ENCODE measurements around the gene NCKAP5. TPM values are rescaled to one million over a fixed set of nuclear protein-coding genes. Genes with fewer than 3 reads are reported as not detected.

NCKAP5 gene
- total RNA-seq, 1 experiment from 2014 or later: not detected

- POLR2A ChIA-PET (ENCODE audit: unreplicated experiment): no interaction called here
- no peak for DNase-seq
- no peaks in the 10 kb centered on the region for H3K27me3 ChIP-seq (ENCODE audit: insufficient read depth, low read depth)
- TF ChIP-seq CTCF (conservative IDR thresholded peaks at IDR 0.05) (no peak), EZH2 (IDR thresholded peaks at IDR 0.05; ENCODE audit: low read depth) (no peak)
- no peak overlapping the region for H2AFZ ChIP-seq
- no peaks in the 10 kb centered on the region for H3F3A ChIP-seq (ENCODE audit: insufficient read depth, low read depth)
- no peak overlapping the region for H3K27ac ChIP-seq
- no peaks in the 10 kb centered on the region for H3K9me2 ChIP-seq (ENCODE audit: insufficient read depth)
- H3K4me3 ChIP-seq: no peak overlapping the region
- no peaks in the 10 kb centered on the region for H3K79me2 ChIP-seq (ENCODE audit: low read depth)
- no peaks in the 10 kb centered on the region for H4K20me1 ChIP-seq (ENCODE audit: insufficient read depth)
- intact Hi-C loops (cut with micrococcal nuclease; ENCODE audit: unreplicated experiment): no loop called here
- no peaks in the 10 kb centered on the region for H3K36me3 ChIP-seq (ENCODE audit: low read depth)
- BruUV-seq (replicated peaks): no TSS peak
- no peaks in the 10 kb centered on the region for H3K4me1 ChIP-seq (replicated peaks; ENCODE audit: insufficient read depth)
- H3K4me2 ChIP-seq: no peak overlapping the region
- CTCF ChIA-PET: no interaction called here
- H3K9me3 ChIP-seq (ENCODE audit: insufficient read depth, low read depth): no peaks in the 10 kb centered on the region
Measured at GRCh38 chr2:132909427-132909826, 658.8 kb downstream of the NCKAP5 start.

- Histone ChIP-seq H3K4me2 (no peak overlapping the region), H3K36me3 (ENCODE audit: low read depth) (no peaks in the 10 kb centered on the region), H3K79me2 (ENCODE audit: low read depth) (no peaks in the 10 kb centered on the region), H4K20me1 (ENCODE audit: insufficient read depth) (no peaks in the 10 kb centered on the region), H3K27ac (no peak overlapping the region), H3K27me3 (ENCODE audit: insufficient read depth, low read depth) (no peaks in the 10 kb centered on the region), H3K4me1 (replicated peaks; ENCODE audit: insufficient read depth) (no peaks in the 10 kb centered on the region), H3F3A (ENCODE audit: insufficient read depth, low read depth) (no peaks in the 10 kb centered on the region), H2AFZ (no peak overlapping the region), H3K9me2 (ENCODE audit: insufficient read depth) (no peaks in the 10 kb centered on the region), H3K9me3 (ENCODE audit: insufficient read depth, low read depth) (no peaks in the 10 kb centered on the region), H3K4me3 (no peak overlapping the region)
- no TSS peak for BruUV-seq (replicated peaks)
- intact Hi-C loops (cut with micrococcal nuclease; ENCODE audit: unreplicated experiment): no loop called here
- TF ChIP-seq EZH2 (IDR thresholded peaks at IDR 0.05; ENCODE audit: low read depth) (no peak), CTCF (conservative IDR thresholded peaks at IDR 0.05) (no peak)
- POLR2A ChIA-PET (ENCODE audit: unreplicated experiment): no interaction called here
- no peak for DNase-seq
- CTCF ChIA-PET: no interaction called here
Measured at GRCh38 chr2:132904142-132904842, 664.0 kb downstream of the NCKAP5 start.

GRCh38 chr2:132902626-132903025 lies 665.6 kb downstream of the NCKAP5 start:
- H3F3A ChIP-seq (ENCODE audit: insufficient read depth, low read depth): no peaks in the 10 kb centered on the region
- H3K4me2 ChIP-seq: no peak overlapping the region
- no peak for DNase-seq
- ChIA-PET POLR2A (ENCODE audit: unreplicated experiment) (no interaction called here), CTCF (no interaction called here)
- TF ChIP-seq CTCF (conservative IDR thresholded peaks at IDR 0.05) (no peak), EZH2 (IDR thresholded peaks at IDR 0.05; ENCODE audit: low read depth) (no peak)
- no peak overlapping the region for H2AFZ ChIP-seq
- no peaks in the 10 kb centered on the region for H3K27me3 ChIP-seq (ENCODE audit: insufficient read depth, low read depth)
- no peak overlapping the region for H3K4me3 ChIP-seq
- BruUV-seq (replicated peaks): no TSS peak
- no peaks in the 10 kb centered on the region for H3K4me1 ChIP-seq (replicated peaks; ENCODE audit: insufficient read depth)
- no peak overlapping the region for H3K27ac ChIP-seq
- H4K20me1 ChIP-seq (ENCODE audit: insufficient read depth): no peaks in the 10 kb centered on the region
- H3K79me2 ChIP-seq (ENCODE audit: low read depth): no peaks in the 10 kb centered on the region
- H3K36me3 ChIP-seq (ENCODE audit: low read depth): no peaks in the 10 kb centered on the region
- intact Hi-C loops (cut with micrococcal nuclease; ENCODE audit: unreplicated experiment): no loop called here
- H3K9me3 ChIP-seq (ENCODE audit: insufficient read depth, low read depth): no peaks in the 10 kb centered on the region
- no peaks in the 10 kb centered on the region for H3K9me2 ChIP-seq (ENCODE audit: insufficient read depth)
